Fibroblast of lung (primary cell): ENCODE results near the gene UGGT2. TPM values are rescaled to one million over a fixed set of nuclear protein-coding genes. Genes with fewer than 3 reads are reported as not detected.

Experiments
- DNase-seq, 2 donors: peaks; one replicate each; pipeline versions ENCODE4 v3.0.0 to v3.0.0-alpha.2; 2010; ENCODE audit warnings: low read depth in 2 of 2
- H2AFZ ChIP-seq: 2 replicates; pipeline ENCODE4 v1.5.1; 2012; ENCODE audit warnings: low read length, control low read depth, inconsistent platforms
- H3K27ac ChIP-seq: 2 replicates; pipeline ENCODE4 v1.5.1; 2011; ENCODE audit warnings: low read length, control low read depth; ENCODE audit not compliant: insufficient read depth
- H3K27me3 ChIP-seq: 2 replicates; pipeline ENCODE4 v1.5.1; 2011; ENCODE audit warnings: mild to moderate bottlenecking, low read length; ENCODE audit not compliant: control insufficient read depth, insufficient read depth
- H3K36me3 ChIP-seq: 2 replicates; pipeline ENCODE4 v1.5.1; 2011; ENCODE audit warnings: low read length; ENCODE audit not compliant: control insufficient read depth, insufficient read depth
- H3K4me1 ChIP-seq: 2 replicates; pipeline ENCODE4 v1.5.1; 2011; ENCODE audit warnings: low read length; ENCODE audit not compliant: control insufficient read depth, insufficient read depth; ENCODE audit errors: extremely low read depth
- H3K4me2 ChIP-seq: 2 replicates; pipeline ENCODE4 v1.5.1; 2011; ENCODE audit warnings: low read length, control low read depth; ENCODE audit not compliant: insufficient read depth; ENCODE audit errors: extremely low read depth
- H3K4me3 ChIP-seq, 4 experiments: fragments of 200-600 bp in 1 of 4; sonication (generic) in 1 of 4; replicated peaks in 1 of 4; 2 replicates each; pipeline ENCODE4 v1.5.1; 2011 to 2016; ENCODE audit warnings: low read length in 4 of 4, low read depth in 3 of 4, mild to moderate bottlenecking in 3 of 4, control low read depth in 2 of 4, inconsistent platforms in 1 of 4, mixed read lengths in 1 of 4; ENCODE audit not compliant: insufficient read depth in 1 of 4; ENCODE audit errors: control extremely low read depth in 1 of 4
- H3K79me2 ChIP-seq: 2 replicates; pipeline ENCODE4 v1.5.1; 2012; ENCODE audit warnings: mild to moderate bottlenecking, low read length, inconsistent platforms; ENCODE audit not compliant: control insufficient read depth, insufficient read depth
- H3K9ac ChIP-seq: 2 replicates; pipeline ENCODE4 v1.5.1; 2011; ENCODE audit warnings: mild to moderate bottlenecking, low read length, control low read depth; ENCODE audit not compliant: insufficient read depth
- H3K9me3 ChIP-seq: 2 replicates; pipeline ENCODE4 v1.5.1; 2012; ENCODE audit warnings: low read depth, low read length; ENCODE audit not compliant: control insufficient read depth, insufficient read depth
- H4K20me1 ChIP-seq: 2 replicates; pipeline ENCODE4 v1.5.1; 2011; ENCODE audit warnings: low read length; ENCODE audit not compliant: control insufficient read depth, insufficient read depth; ENCODE audit errors: extremely low read depth
- EZH2 ChIP-seq: IDR thresholded peaks from 2 replicates; pipeline ENCODE4 v1.5.1; 2012; ENCODE audit warnings: low read length, control low read depth, mild to moderate bottlenecking; ENCODE audit errors: missing control alignments
- polyA plus RNA-seq, 2 donors: library from polyadenylated mRNA; depleted of rRNA in 1 of 2; stranded (reverse) in 1 of 2; unstranded in 1 of 2; fragments of >200 nt; gene quantifications; 2 replicates each; pipeline ENCODE4 v1.2.1, GENCODE V29; 2011 to 2012; ENCODE audit warnings: missing spikeins in 1 of 2
- total RNA-seq: library from RNA; depleted of rRNA; stranded (reverse); fragments of >200 nt; gene quantifications from 2 replicates; pipeline ENCODE4 v1.2.1, GENCODE V29; 2014
- TF ChIP-seq, protein P1 (sequence below), 2 donors: IDR thresholded peaks in 1 of 2; conservative IDR thresholded peaks in 1 of 2; 1 replicate in 1 of 2; 2 replicates in 1 of 2; pipeline ENCODE4 v1.5.1; 2011 to 2012; ENCODE audit warnings: low read length in 2 of 2, control low read depth in 1 of 2, inconsistent platforms in 1 of 2, low read depth in 1 of 2, mild to moderate bottlenecking in 1 of 2

Gene UGGT2
- total and polyA plus RNA-seq, 2 donors (not counting 1 experiment from before 2014, with no cell fraction given): 26.3 to 47.2 TPM

DNA sequence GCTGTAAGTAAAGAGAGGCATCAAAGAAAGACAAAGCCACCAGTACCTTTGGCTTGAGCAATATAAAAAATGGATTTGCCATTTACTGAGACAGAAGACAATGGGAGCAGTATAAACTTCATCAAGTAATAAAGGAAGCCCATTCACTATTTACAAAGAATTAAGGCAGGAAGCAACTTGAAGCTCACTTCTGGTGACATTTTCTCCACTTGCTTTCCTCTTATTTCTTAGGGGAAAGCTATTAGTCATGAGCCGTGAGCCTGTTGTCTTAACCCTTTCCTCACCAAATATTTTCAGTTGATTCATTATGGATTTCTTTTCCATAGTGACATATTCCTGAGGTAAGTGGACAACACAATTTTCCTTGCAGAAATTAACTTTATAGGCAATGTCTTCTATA lies 219.5 kb downstream of the UGGT2 start:
- no peaks in the 10 kb centered on the region for H3K27me3 ChIP-seq
- no peak overlapping the region for H3K4me2 ChIP-seq
- TF ChIP-seq, protein P1, sequence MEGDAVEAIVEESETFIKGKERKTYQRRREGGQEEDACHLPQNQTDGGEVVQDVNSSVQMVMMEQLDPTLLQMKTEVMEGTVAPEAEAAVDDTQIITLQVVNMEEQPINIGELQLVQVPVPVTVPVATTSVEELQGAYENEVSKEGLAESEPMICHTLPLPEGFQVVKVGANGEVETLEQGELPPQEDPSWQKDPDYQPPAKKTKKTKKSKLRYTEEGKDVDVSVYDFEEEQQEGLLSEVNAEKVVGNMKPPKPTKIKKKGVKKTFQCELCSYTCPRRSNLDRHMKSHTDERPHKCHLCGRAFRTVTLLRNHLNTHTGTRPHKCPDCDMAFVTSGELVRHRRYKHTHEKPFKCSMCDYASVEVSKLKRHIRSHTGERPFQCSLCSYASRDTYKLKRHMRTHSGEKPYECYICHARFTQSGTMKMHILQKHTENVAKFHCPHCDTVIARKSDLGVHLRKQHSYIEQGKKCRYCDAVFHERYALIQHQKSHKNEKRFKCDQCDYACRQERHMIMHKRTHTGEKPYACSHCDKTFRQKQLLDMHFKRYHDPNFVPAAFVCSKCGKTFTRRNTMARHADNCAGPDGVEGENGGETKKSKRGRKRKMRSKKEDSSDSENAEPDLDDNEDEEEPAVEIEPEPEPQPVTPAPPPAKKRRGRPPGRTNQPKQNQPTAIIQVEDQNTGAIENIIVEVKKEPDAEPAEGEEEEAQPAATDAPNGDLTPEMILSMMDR (conservative IDR thresholded peaks at IDR 0.05 in 1 of 2, IDR thresholded peaks at IDR 0.05 in 1 of 2; ENCODE audit: low read depth in 1 of 2, low read length in 2 of 2): no peak
- no peak for TF ChIP-seq EZH2
- no peaks in the 10 kb centered on the region for H3K79me2 ChIP-seq
- no peaks in the 10 kb centered on the region for H3K4me1 ChIP-seq
- no peaks in the 10 kb centered on the region for H4K20me1 ChIP-seq
- no peak overlapping the region for H3K9ac ChIP-seq
- H3K4me3 ChIP-seq: no peak overlapping the region
- no peaks in the 10 kb centered on the region for H3K9me3 ChIP-seq
- no peaks in the 10 kb centered on the region for H3K36me3 ChIP-seq
- DNase-seq: peak; percentile 10 to 29
- H3K27ac ChIP-seq: no peak overlapping the region
- H2AFZ ChIP-seq: no peak overlapping the region

DNA sequence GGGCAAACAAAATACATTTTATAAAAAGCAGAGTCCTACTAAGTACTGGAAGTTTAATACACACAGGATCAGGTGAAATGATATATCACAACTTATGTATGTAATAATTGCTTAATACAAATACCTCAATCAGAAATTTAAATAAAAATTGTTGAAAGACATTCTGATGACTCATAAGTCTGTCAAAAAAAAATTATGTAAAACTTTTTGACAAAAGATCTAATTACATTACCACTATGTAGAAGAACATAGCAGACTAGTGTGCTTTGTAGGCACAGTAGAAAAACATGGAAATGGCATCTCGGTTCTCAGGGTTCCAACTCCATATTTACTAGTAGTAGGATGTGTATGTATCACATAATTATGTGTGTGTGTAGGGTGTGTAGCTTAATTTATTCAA lies 220.1 kb downstream of the UGGT2 start:
- Histone ChIP-seq H3K79me2 (no peaks in the 10 kb centered on the region), H3K27me3 (no peaks in the 10 kb centered on the region), H3K9ac (no peak overlapping the region), H3K36me3 (no peaks in the 10 kb centered on the region), H3K9me3 (no peaks in the 10 kb centered on the region), H4K20me1 (no peaks in the 10 kb centered on the region), H2AFZ (no peak overlapping the region), H3K27ac (no peak overlapping the region), H3K4me1 (no peaks in the 10 kb centered on the region), H3K4me3 (no peak overlapping the region), H3K4me2 (no peak overlapping the region)
- DNase-seq: no peak
- TF ChIP-seq, protein P1 (conservative IDR thresholded peaks at IDR 0.05 in 1 of 2, IDR thresholded peaks at IDR 0.05 in 1 of 2; ENCODE audit: low read depth in 1 of 2, low read length in 2 of 2): no peak
- no peak for TF ChIP-seq EZH2

GRCh38 chr13:95822303-95822702 lies 230.9 kb downstream of the UGGT2 start:
- Histone ChIP-seq H3K9me3 (no peaks in the 10 kb centered on the region), H3K4me3 (no peak overlapping the region), H2AFZ (no peak overlapping the region), H3K36me3 (no peaks in the 10 kb centered on the region), H3K27me3 (no peaks in the 10 kb centered on the region), H4K20me1 (no peaks in the 10 kb centered on the region), H3K27ac (no peak overlapping the region), H3K79me2 (no peaks in the 10 kb centered on the region), H3K4me1 (no peaks in the 10 kb centered on the region), H3K4me2 (no peak overlapping the region), H3K9ac (no peak overlapping the region)
- TF ChIP-seq, protein P1 (conservative IDR thresholded peaks at IDR 0.05 in 1 of 2, IDR thresholded peaks at IDR 0.05 in 1 of 2; ENCODE audit: low read depth in 1 of 2, low read length in 2 of 2): no peak
- no peak for TF ChIP-seq EZH2
- no peak for DNase-seq
